ENCODE results near the gene HEXD.

DNA sequence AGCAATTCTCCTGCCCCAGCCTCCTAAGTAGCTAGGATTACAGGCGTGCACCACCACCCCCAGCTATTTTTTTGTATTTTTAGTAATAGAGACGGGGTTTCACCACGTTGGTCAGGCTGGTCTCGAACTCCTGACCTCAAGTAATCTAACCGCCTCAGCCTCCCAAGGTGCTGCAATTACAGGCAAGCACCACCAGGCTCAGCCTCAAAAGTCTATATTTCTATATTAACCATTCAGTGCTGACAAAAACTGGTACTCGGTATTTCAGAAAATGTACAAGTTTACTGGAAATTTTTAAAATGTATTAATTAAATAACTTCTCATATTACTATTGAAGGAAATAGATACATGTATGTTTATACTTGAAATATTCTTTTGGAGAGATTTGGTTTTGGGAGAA lies 1.4 kb upstream of the HEXD start:
- TF ChIP-seq ARNTL (CRISPR knock-in tag; IDR thresholded peaks at IDR 0.05; ENCODE audit: borderline replicate concordance, low read depth), result no peak
- TF ChIP-seq ZFP30 (CRISPR knock-in tag; IDR thresholded peaks at IDR 0.05), result no peak
- TF ChIP-seq CSDC2 (CRISPR knock-in tag; IDR thresholded peaks at IDR 0.05), result no peak
